ENCODE results near the gene SPATS2.
"Not testable (repeated sequence)": the region's sequence is repeated elsewhere in the genome, so short reads cannot be mapped to it uniquely, and the experiment has no call there.

Gene SPATS2

GRCh38 chr12:49397000-49397399, 29.7 kb downstream of the SPATS2 start:
- in situ Hi-C loops (cut with MboI; ENCODE audit: low sequenced_read_pairs), result no loop called here

- in situ Hi-C loops (cut with MboI; ENCODE audit: low sequenced_read_pairs), result no loop called here
These were observed 33.0 kb downstream of the SPATS2 start for GRCh38 chr12:49400304-49400703.

GRCh38 chr12:49403971-49404450, 36.7 kb downstream of the SPATS2 start:
- in situ Hi-C loops (cut with MboI; ENCODE audit: low sequenced_read_pairs), result no loop called here

- in situ Hi-C loops (cut with MboI; ENCODE audit: low sequenced_read_pairs), result no loop called here
These were observed 37.7 kb downstream of the SPATS2 start for GRCh38 chr12:49404956-49405355.

- in situ Hi-C loops (cut with MboI; ENCODE audit: low sequenced_read_pairs), result no loop called here
These were observed 43.6 kb downstream of the SPATS2 start for GRCh38 chr12:49410818-49411217.

GRCh38 chr12:49413010-49413409, 45.7 kb downstream of the SPATS2 start:
- in situ Hi-C loops (cut with MboI; ENCODE audit: low sequenced_read_pairs), result no loop called here

GRCh38 chr12:49413796-49414195, 46.5 kb downstream of the SPATS2 start:
- in situ Hi-C loops (cut with MboI; ENCODE audit: low sequenced_read_pairs), result no loop called here

GRCh38 chr12:49414364-49414763, 47.1 kb downstream of the SPATS2 start:
- in situ Hi-C loops (cut with MboI; ENCODE audit: low sequenced_read_pairs), result no loop called here

GRCh38 chr12:49415521-49415970, 48.3 kb downstream of the SPATS2 start:
- in situ Hi-C loops (cut with MboI; ENCODE audit: low sequenced_read_pairs), result no loop called here

- in situ Hi-C loops (cut with MboI; ENCODE audit: low sequenced_read_pairs), result no loop called here
These were observed 49.6 kb downstream of the SPATS2 start for GRCh38 chr12:49416892-49417291.

- in situ Hi-C loops (cut with MboI; ENCODE audit: low sequenced_read_pairs), result no loop called here
These were observed 50.3 kb downstream of the SPATS2 start for GRCh38 chr12:49417558-49417957.

- in situ Hi-C loops (cut with MboI; ENCODE audit: low sequenced_read_pairs), result no loop called here
These were observed 53.3 kb downstream of the SPATS2 start for GRCh38 chr12:49420556-49420955.

- in situ Hi-C loops (cut with MboI; ENCODE audit: low sequenced_read_pairs), result no loop called here
These were observed 54.9 kb downstream of the SPATS2 start for GRCh38 chr12:49422114-49422513.

GRCh38 chr12:49428793-49429192, 61.5 kb downstream of the SPATS2 start:
- in situ Hi-C loops (cut with MboI; ENCODE audit: low sequenced_read_pairs), result no loop called here

GRCh38 chr12:49432616-49433015, 65.4 kb downstream of the SPATS2 start:
- in situ Hi-C loops (cut with MboI; ENCODE audit: low sequenced_read_pairs), result no loop called here

- in situ Hi-C loops (cut with MboI; ENCODE audit: low sequenced_read_pairs), result not testable (repeated sequence)
These were observed 69.5 kb downstream of the SPATS2 start for GRCh38 chr12:49436799-49437198.

- in situ Hi-C loops (cut with MboI; ENCODE audit: low sequenced_read_pairs), result no loop called here
These were observed 71.8 kb downstream of the SPATS2 start for GRCh38 chr12:49439042-49439441.

- in situ Hi-C loops (cut with MboI; ENCODE audit: low sequenced_read_pairs), result no loop called here
These were observed 72.8 kb downstream of the SPATS2 start for GRCh38 chr12:49440035-49440434.

GRCh38 chr12:49442915-49443314, 75.7 kb downstream of the SPATS2 start:
- in situ Hi-C loops (cut with MboI; ENCODE audit: low sequenced_read_pairs), result no loop called here

- in situ Hi-C loops (cut with MboI; ENCODE audit: low sequenced_read_pairs), result no loop called here
These were observed 79.3 kb downstream of the SPATS2 start for GRCh38 chr12:49446571-49446970.

GRCh38 chr12:49448858-49449257, 81.6 kb downstream of the SPATS2 start:
- in situ Hi-C loops (cut with MboI; ENCODE audit: low sequenced_read_pairs), result no loop called here

- in situ Hi-C loops (cut with MboI; ENCODE audit: low sequenced_read_pairs), result no loop called here
These were observed 84.4 kb downstream of the SPATS2 start for GRCh38 chr12:49451468-49452259.

- in situ Hi-C loops (cut with MboI; ENCODE audit: low sequenced_read_pairs), result no loop called here
These were observed 88.2 kb downstream of the SPATS2 start for GRCh38 chr12:49455501-49455900.

All from HL-60/S4 treated with phorbol 12-myristate 13-acetate at 8.2 ng/mL for 4 days and 3 days (cell line).